ENCODE results near the gene EHD1. TPM values are rescaled to one million over a fixed set of nuclear protein-coding genes. Genes with fewer than 3 reads are reported as not detected.
A peak's percentile ranks its signal among the peaks of the same experiment; 100 is the strongest.

The EHD1 gene
- total and polyA plus RNA-seq, 9 of the 15 experiments (the other 6 are each of a cell fraction or from before 2014, with no cell fraction given), result 0.46 to 65.0 (median 16.4) TPM

DNA sequence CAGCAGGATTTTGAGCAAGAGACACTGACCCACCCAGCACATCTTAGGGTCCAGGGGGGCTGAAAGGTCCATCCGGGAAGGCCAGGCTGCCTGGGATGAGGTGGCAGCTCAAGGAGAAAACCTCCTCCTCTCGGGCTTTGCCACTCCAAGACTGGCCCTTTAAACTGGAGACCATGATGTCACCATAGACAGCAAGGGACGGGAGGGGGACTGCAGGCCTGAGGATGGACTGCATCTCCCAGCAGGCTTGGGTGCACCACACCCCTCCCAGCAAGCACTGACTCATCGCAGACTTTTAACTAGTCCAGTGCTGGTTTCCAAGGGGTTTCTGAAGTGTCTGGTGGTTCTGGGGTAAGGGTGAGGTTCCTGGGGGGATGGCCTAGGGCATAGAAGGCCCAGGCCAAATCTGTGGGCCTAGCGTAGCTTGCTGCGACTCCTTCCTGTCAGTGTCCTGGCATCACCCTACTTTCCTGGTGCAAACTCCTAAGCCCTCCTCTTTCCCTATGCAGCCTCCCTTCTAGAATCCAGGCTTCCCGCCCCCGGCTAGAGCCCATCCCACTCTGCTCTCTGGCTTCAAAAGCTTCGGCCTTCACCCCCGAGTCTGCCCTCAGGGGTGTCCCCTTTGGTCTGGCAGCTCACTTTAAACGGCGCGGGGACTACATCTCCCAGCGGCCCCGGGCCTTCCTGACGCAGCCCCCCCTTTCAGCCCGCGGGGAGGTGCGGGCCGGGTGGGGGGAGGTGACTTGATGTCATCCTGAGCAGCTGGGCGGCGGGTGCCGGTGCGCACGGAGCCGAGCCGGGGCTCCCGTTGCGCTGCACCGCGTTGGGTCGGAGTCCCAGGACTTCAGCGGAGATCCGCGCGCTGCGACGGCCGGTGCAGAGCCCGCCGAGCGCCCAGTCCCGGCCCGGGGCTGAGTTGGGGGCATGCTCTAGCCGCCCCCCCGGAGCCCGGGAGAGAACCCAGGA, 45.8 kb upstream of the EHD1 start, which contains the start of gene PPP2R5B (continued):
- TF ChIP-seq, protein P1, sequence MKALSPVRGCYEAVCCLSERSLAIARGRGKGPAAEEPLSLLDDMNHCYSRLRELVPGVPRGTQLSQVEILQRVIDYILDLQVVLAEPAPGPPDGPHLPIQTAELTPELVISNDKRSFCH (CRISPR knock-in tag; IDR thresholded peaks at IDR 0.05), result no peak
- TF ChIP-seq, protein P1 (tag; IDR thresholded peaks at IDR 0.05), result peak; percentile 28
- TF ChIP-seq, protein P2, sequence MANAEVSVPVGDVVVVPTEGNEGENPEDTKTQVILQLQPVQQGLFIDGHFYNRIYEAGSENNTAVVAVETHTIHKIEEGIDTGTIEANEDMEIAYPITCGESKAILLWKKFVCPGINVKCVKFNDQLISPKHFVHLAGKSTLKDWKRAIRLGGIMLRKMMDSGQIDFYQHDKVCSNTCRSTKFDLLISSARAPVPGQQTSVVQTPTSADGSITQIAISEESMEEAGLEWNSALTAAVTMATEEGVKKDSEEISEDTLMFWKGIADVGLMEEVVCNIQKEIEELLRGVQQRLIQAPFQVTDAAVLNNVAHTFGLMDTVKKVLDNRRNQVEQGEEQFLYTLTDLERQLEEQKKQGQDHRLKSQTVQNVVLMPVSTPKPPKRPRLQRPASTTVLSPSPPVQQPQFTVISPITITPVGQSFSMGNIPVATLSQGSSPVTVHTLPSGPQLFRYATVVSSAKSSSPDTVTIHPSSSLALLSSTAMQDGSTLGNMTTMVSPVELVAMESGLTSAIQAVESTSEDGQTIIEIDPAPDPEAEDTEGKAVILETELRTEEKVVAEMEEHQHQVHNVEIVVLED (CRISPR knock-in tag; IDR thresholded peaks at IDR 0.05), result peak; percentile 83
- TF ChIP-seq HIVEP1 (CRISPR knock-in tag; IDR thresholded peaks at IDR 0.05) (peak; percentile 45; the same call in 1 of the 2 replicates), ZNF133 (CRISPR knock-in tag; IDR thresholded peaks at IDR 0.05) (no peak), ZNF77 (CRISPR knock-in tag; IDR thresholded peaks at IDR 0.05) (no peak), TRIM28 (IDR thresholded peaks at IDR 0.05) (peak; percentile 53; the same call in 1 of the 2 replicates), ZNF124 (CRISPR knock-in tag; IDR thresholded peaks at IDR 0.05) (no peak), ARID4B (CRISPR knock-in tag; IDR thresholded peaks at IDR 0.05) (peak; percentile 79), ELF1 (tag; IDR thresholded peaks at IDR 0.05) (peak; percentile 88), PCBP2 (IDR thresholded peaks at IDR 0.05; ENCODE audit: low read depth, low read length, poor library complexity, severe bottlenecking) (no peak), CEBPG (CRISPR knock-in tag; IDR thresholded peaks at IDR 0.05) (peak; percentile 44), CEBPG (tag; conservative IDR thresholded peaks at IDR 0.05 in 1 of 2, IDR thresholded peaks at IDR 0.05 in 1 of 2) (no peak), ZNF695 (CRISPR knock-in tag; IDR thresholded peaks at IDR 0.05) (no peak), MTA2 (IDR thresholded peaks at IDR 0.05; ENCODE audit: low read depth) (no peak), ETS1 (conservative IDR thresholded peaks at IDR 0.05; ENCODE audit: control insufficient read depth, low read depth, low read length) (peak; percentile 95)

Data from K562 (cell line).